AG09309 (cell line): ENCODE results near the gene TBXAS1.

ENCODE experiments used
- DNase-seq: peaks from one replicate; pipeline ENCODE4 v3.0.0-alpha.2; 2010; ENCODE audit warnings: low read depth
- H3K4me3 ChIP-seq: 2 replicates; pipeline ENCODE4 v1.5.1; 2011; ENCODE audit warnings: mild to moderate bottlenecking, low read depth, low read length, moderate library complexity; ENCODE audit not compliant: control insufficient read depth
- TF ChIP-seq, protein P1 (sequence below): IDR thresholded peaks from 2 replicates; pipeline ENCODE4 v1.5.1; 2011; ENCODE audit warnings: mild to moderate bottlenecking, low read depth, low read length, inconsistent platforms; ENCODE audit not compliant: insufficient read depth, control insufficient read depth; ENCODE audit errors: missing control alignments

The TBXAS1 gene

DNA sequence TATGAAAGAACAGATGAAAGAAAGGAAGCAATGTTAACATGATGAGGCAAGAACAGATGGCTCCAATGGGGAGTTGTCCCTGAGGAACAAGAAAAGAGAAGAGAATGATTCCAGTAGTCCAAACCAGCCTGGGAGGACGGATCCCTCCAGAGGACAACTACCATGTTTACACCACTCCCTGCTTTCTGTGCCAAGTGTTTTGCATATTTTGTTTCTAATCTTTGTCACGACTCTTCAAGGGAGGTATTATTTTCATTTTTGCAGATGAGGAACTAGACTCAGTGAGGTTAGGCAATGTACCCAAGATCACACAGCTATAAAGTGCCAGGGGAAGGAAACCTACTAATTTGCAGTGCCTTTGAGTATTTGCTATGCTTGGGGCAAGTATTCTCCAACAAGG, 117.5 kb downstream of the TBXAS1 start:
- DNase-seq = no peak
- H3K4me3 ChIP-seq = no peak overlapping the region
- TF ChIP-seq, protein P1, sequence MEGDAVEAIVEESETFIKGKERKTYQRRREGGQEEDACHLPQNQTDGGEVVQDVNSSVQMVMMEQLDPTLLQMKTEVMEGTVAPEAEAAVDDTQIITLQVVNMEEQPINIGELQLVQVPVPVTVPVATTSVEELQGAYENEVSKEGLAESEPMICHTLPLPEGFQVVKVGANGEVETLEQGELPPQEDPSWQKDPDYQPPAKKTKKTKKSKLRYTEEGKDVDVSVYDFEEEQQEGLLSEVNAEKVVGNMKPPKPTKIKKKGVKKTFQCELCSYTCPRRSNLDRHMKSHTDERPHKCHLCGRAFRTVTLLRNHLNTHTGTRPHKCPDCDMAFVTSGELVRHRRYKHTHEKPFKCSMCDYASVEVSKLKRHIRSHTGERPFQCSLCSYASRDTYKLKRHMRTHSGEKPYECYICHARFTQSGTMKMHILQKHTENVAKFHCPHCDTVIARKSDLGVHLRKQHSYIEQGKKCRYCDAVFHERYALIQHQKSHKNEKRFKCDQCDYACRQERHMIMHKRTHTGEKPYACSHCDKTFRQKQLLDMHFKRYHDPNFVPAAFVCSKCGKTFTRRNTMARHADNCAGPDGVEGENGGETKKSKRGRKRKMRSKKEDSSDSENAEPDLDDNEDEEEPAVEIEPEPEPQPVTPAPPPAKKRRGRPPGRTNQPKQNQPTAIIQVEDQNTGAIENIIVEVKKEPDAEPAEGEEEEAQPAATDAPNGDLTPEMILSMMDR = no peak

DNA sequence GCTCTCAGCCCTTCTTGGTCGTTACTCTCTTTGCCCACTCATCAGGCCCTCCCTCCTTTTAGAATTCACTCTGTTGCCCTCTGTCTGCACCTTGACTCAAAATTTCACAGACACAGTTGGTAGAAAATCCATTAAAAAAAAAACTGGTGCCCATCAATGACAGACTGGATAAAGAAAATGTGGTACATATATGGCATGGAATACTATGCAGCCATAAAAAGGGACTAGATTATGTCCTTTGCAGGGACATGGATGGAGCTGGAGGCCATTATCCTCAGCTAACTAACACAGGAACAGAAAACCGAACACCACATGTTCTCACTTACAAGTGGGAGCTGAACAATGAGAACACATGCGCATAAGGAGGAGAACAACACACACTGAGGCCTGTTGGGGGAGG, 118.0 kb downstream of the TBXAS1 start:
- no peak overlapping the region for H3K4me3 ChIP-seq
- TF ChIP-seq, protein P1 = no peak
- DNase-seq = no peak

DNA sequence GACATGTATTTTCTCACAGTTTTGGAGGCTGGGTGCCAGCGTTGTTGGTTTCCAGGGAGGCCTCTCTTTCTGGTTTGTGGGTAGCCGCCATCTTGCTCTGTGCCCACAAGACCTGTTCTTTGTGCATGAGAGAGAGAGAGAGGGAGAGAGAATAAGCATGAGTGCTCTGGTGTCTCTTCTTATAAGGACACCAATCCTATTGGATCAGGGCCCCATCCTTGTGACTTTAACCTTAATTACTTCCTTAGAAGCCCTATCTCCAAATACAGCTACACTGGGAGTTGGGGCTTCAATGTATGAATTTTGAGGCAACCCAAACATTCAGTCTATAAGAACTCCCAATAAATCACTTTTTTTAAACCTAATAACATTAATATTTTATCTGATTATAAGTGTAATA, 119.1 kb downstream of the TBXAS1 start:
- no peak overlapping the region for H3K4me3 ChIP-seq
- TF ChIP-seq, protein P1 = no peak
- no peak for DNase-seq

DNA sequence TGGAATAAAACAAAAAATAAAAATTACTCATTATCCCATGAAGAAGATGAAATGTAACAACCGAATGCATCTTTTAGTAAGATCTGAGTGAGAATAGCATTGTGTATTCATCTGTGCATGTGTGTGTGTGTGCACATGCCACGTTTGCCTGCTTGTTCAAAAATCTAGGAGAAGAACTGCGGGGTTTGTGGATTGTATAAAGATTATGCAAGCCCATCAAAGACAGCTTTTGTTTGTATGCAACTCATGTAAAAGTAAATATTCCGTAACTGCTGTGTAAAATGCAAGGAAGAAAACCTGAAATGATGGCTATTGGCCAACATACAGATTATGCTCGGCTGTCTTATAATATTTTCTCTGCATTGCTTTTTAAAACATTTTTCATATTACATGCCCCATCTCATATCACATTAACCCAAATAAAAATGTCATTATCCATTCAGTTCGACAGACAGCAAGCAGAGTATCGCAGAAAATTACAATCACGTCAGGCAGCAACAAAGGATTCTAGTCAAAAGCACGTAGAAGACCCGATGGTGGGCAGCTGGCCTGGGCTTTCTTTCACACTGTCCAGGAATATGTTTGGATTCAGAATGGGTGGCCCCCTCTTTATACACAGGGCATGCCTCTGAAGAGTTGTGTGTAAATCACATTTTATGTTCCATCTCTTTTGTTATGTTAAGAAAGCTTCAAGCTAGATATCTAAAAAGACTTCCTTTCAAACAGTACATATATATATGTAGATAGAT, 119.7 kb downstream of the TBXAS1 start:
- TF ChIP-seq, protein P1 = no peak
- no peak for DNase-seq
- no peak overlapping the region for H3K4me3 ChIP-seq

DNA sequence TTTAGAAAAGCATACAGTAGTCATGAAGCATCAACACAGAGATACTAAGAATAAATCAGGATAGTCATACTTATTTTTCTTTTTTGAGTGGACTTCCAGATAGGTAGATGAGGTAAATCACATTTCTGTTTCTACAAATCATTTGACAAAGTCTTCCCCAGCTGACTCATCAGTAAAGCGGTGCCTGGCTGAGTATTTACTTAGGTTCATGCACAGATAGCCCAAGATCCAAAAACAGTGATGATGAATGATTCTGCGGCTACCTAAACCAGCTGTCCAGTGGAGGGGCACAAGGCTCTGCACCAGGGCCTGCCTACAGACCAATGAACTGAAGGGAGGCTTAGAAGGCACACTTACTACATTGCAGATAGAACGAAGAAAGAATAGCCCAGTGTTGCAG, 120.6 kb downstream of the TBXAS1 start:
- no peak overlapping the region for H3K4me3 ChIP-seq
- DNase-seq = no peak
- TF ChIP-seq, protein P1 = no peak

DNA sequence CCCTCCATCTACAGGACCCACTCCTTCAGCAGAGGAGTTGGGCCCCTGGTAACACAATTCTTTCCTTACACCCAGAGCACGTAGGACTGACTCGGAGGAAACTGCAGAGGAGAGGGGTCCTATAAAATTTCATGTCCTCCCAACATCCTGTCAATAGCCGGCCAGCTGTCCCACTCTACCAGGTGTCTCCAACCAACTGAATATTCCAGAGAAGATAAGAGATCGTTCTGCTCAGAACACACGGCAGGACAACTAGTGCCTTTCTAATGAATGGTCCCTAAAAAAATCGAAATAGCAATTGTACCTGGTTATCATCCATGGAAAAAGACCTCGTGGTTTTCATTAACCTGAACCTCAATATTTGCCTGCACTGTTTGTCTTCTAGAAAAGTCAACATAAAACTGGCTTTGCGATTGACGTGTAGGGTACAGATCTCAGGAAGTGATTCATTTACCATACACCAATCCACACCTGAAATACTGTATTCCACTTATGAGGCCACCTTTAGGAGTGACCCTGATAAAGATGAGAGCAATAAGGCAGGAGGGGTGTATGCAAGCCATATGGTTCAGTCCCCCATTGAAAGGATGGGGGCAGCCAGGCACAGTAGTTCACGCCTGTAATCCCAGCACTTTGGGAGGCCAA, 121.9 kb downstream of the TBXAS1 start:
- DNase-seq = no peak
- no peak overlapping the region for H3K4me3 ChIP-seq
- TF ChIP-seq, protein P1 = no peak
